Measurements from ENCODE around the gene GALNT17.

GRCh38 chr7:71566376-71566775 lies 434.4 kb downstream of the GALNT17 start:
- TF ChIP-seq CTCF (IDR thresholded peaks at IDR 0.05) = no peak
- no peak for TF ChIP-seq POLR2A (IDR thresholded peaks at IDR 0.05)
